Stimulated activated CD8-positive, alpha-beta memory T cell treated with anti-CD3 and anti-CD28 coated beads, Interleukin-15, amount 100 ng/mL, for 24 hours (primary cell): ENCODE data around the gene IFNL4.
"Not testable (repeated sequence)": the region's sequence is repeated elsewhere in the genome, so short reads cannot be mapped to it uniquely, and the experiment has no call there.

Source experiments
- DNase-seq: peaks from one replicate; pipeline ENCODE4 v3.0.0-alpha.2; 2020; ENCODE audit warnings: low read depth

IFNL4 gene

DNA sequence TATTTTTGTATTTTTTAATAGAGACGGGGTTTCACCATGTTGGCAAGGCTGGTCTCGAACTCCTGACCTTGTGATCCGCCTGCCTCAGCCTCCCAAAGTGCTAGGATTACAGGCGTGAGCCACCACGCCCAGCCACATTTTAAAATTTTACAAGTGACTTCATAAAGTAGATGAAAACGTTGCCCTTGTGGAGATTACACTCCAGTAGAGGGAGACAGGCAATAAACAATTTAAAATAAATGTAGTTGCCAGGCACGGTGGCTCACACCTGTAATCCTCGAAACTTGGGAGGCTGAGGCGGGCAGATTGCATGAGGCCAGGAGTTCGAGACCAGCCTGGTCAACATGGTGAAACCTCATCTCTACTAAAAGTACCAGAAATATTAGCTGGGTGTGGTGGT is 29.5 kb downstream of the IFNL4 start:
- not testable (repeated sequence) for DNase-seq

DNA sequence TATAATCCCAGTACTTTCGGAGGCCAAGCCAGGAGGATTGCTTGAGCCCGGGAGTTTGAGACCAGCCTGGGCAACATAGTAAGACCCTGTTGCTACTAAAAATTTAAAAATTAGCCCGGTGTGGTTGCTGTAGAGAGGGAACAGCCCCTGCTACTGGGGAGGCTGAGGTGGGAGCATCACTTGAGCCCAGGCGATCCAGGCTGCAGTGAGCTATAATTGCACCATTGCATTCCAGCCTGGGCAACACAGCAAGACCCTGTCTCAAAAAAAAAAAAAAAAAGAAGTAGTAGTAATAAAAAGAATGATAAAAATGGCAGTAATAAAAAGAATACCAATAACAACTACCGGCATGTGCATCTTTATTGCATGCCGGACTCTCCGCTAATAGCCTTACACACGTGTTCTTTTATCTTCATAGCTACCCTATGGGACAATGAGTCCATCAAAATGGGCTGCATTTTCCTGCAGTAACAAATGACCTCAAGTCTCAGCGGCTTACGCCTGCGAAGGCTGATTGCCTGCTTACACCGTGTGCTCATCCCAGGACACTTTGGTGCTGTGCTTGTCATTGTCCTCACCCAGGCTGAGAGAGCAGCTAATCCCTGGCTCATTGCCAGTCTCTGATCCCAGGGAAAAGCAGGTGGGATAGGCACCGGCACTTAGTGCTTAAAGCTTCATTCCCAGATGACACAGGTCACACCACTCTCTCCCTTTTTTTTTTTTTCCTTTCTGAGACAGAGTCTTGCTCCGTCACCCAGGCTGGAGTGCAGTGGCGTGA is 30.2 kb downstream of the IFNL4 start:
- no peak for DNase-seq

DNA sequence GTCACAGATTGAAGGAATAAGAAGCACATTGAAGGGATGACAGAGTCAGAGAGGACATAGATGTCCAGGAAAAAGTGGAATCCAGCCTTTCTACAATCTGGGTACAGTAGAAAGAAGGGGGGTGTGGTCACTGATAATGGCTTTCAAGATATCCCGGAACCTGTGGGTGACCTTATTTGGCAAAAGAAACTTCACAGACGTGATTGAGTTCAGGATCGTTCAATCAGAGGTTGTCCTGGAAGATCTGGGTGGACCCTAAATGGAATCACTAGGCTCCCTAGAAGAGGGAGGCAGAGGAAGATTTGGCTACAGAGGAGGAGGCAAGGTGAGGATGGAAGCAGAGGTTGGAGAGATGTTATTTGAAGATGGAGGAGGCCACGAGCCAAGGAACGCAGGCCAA is 31.6 kb downstream of the IFNL4 start:
- no peak for DNase-seq

DNA sequence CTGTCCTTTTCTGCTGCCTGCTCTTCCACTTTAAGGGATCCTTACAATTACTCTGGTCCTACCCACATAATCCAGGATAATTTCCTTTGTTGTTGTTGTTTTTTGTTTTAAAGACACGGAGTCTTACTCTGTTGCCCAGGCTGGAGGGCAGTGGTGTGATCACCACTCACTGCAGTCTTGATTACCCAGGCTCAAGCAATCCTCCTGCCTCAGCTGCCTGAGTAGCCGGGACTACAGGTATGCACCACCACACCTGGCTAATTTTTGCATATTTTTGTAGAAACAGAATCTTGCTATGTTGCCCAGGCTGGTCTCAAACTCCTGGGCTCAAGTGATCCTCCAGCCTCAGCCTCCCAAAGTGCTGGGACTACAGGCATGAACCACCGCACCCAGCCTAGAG is 33.3 kb downstream of the IFNL4 start:
- not testable (repeated sequence) for DNase-seq

DNA sequence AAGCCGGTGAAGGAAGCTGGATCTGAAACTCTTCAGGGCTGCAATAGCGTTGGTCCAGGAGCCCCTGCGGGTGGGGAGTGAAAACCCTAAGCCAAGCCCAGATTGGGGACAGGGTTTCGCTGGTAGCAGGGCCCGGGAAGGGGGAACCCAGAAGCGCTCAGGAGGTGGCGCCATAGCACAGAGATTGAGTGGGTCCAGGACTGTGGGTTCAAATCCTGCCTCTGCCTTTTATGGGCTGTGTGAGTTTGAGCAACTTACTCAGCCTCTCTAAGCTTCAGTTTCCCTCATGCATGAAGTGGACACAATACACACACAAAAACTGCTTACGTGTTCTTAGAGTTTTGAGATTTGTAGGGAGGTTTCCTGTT is 36.3 kb downstream of the IFNL4 start:
- peak; percentile 10 for DNase-seq

DNA sequence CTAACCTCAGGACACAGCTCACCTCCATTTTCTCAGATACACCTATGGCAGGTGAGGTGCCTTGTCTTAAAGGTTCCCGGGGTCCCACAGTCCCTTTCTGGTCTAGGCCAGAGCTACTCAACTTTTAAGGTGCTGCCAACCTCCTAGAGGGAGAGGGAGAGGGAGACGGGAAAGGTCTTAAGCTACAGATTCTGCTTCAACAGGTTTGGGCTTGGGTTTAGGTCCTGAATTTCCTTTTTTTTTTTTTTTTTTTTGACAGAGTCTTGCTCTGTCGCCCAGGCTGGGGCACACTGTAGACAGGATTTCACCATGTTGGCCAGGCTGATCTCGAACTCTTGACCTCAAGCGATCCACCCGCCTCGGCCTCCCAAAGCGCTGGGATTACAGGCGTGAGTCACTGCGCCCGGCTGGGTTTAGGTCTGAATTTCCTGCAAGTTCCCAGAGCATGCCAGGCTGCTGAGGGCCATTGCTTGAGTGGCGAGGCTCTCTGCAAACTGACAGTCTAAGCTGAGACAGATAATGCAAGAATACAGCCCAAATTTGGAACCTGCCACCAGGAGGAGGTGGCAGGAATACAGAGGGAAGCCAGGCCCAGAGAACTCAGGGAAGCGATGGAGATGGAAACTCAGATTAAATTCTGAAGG is 36.8 kb downstream of the IFNL4 start:
- DNase-seq: no peak

DNA sequence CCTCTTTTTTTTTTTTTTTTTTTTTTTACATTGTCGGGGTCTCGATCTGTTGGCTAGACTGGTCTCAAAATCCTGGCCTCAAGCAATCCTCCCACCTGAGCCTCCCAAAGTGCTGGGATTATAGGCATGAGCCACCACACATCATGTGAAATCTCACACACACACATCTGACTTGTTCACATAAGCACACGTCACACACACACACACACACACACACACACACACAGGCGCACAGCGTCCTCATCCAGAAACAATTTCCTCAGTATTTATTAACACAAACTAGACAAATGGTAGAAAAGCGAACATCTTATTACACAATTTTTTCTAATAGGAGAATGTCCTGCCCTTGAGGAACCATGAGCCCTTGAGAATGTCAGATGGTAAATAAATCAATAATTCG is 39.5 kb downstream of the IFNL4 start:
- DNase-seq: no peak

DNA sequence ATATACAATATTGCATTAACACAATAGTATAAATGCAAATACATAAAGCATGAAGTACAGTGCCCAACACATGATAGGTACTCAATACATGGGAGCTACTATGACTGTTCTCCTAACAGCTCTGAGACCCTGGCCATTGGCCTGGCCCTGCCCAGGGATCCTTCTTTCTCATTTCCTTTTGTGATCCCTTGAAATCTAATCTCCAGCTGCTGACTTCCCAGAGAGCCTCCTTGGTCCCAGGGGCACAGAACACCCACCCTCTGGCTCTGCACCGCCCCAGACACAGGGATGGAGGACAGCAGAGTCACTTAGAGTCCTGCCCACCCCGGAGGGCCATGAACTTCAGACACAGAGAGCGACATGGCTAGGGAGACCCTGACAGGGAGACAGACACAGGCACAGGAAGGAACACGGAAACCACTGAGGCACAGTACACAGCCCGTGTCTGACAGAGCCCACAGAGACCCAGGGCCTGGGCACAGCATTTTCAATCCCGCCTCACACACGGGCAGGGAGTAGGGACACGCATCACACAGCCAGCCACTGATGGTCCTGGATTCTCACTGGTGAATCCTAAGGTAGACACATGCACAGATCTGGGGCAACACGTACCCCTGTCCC is 40.4 kb downstream of the IFNL4 start:
- DNase-seq: no peak

DNA sequence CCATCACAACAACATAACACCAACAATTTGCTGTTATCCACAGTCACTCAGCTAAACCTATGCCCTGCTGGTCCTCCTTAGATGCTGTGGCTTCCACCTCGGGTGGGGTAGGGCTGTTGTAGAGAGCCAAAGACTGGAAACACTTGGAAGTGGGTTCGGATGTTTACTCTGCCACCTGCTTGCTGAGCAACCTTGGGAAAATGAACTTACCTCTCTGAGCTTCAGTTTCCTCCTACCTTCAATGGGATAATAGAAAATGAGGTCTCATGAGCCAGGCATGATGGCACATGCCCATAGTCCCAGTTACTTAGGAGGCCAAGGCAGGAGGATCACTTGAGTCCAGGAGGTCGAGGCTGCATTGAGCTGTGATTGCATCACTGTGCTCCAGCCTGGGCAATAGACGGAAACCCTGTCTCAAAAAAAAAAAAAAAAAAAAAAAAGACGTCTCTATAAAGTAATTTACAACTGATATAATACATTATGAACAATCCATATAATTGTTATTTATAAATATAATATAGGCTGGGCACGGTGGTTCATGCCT is 41.3 kb downstream of the IFNL4 start:
- no peak for DNase-seq

DNA sequence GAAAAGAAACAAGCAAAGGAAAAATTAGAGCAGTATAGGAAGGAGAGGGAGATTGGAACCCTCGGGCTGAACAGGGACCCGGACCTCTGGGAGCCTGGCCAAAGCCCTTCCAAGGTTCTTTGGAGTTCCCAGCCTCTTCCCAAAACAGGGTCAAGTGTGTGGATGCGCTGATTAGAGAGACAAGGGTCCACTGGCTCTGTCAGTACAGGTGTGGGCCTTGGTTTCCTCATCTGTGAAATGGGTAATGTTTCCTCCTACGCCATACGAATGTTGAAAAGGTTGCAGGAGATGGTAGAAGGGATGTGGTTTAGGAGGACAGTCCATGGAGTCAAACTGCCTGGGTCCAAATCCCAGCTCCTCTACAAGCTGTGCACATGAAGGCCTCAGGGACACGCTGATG is 42.5 kb downstream of the IFNL4 start:
- DNase-seq: no peak

DNA sequence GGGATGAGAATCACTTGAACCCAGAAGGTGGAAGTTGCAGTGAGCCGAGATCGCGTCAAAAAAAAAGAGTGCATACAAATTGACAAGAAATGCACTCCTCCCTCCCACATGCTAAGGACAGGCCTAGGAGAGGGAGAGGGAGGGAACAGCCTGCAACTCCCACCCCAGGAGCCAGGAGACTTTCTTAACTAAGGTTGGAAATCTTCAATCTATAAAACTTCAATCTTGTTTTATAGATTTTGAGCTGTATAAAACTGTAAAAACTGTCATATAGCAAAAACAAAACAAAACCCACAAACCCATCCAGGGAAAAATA is 43.2 kb downstream of the IFNL4 start:
- DNase-seq: no peak

DNA sequence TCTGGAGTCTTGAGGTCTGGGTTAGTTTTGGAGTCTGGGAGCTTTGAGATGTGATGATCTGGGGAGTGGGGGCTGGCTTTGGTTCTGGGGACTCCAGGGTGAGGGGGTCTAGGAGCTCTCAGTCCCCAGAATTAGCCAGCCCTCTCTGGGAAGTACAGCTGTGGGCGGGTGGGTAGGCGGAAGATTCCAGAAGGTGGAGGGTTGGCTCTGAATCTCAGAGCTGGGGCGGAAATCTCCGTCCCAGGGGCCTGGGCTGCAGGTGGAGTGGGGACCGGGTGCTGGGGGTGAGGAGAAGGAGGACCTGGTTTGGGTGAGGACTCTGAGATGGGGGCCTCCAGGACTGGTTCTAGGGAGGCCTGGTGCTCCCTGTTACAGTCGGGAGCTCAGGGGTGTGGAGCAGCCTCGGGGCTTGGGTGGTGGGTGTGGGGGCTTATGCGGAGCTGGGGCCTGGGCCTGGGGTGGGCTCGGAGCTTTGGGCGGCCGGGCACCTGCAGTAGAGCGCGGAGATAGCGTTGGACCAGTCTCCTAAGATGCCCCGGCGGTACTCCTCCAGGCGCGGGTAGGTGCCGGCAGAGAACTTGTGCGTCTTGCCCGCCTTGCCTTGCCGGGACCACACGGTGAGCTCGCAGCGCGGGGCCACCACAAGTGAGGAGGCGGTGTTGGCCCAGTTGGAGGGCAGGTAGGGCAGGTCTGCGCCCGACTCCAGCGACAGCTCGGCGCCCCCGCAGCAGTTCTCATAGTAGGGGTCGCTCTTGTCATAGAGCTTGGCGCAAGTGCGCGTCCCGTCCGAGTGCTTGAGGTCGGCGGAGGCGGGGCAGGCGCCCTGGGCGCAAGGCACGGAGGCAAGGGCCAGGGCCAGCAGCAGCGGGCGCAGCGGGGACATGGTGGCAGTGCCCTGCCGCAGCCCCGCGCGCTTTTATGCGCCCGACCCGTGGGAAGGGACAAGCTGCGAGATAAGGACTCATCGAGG is 45.0 kb downstream of the IFNL4 start, which contains the start of gene SYCN:
TSS of gene SYCN (minus strand) at position 892 of the 970 bp plus-strand sequence. CDS start at position 883, 9 bp downstream.
- DNase-seq: no peak

DNA sequence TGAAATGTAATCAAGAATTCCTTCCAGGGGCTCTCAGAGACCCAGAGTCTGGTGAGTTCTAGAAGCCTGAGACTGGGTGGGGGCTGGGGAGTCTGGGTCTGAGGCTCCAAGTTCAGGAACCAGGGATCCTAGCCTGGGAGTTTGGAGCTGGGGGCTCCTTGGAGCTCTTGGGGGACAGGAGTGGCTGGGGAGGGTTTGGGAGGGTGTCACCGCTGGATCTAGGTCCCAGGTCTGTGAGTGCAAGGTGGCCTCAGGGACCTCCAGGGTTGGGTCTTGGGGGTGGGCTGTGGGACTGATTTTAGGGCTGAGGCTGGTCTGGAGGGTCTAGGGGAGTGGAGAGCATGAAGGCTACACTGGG is 45.7 kb downstream of the IFNL4 start:
- DNase-seq: no peak

DNA sequence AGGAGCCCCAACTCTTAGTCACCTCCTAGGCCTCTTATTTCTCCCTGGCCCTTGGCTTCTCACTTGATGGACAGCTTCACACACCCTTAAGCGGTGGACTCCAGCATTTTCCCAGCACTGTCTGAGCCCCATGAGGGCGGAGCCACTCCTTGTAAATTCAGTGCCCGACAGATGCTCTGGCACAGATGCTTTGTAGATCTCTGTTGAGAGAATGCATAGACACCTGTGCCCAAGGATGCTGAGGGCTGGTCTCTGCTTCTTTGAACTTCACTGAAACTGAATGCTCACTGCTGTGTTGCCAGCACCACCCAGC is 47.9 kb downstream of the IFNL4 start:
- no peak for DNase-seq

DNA sequence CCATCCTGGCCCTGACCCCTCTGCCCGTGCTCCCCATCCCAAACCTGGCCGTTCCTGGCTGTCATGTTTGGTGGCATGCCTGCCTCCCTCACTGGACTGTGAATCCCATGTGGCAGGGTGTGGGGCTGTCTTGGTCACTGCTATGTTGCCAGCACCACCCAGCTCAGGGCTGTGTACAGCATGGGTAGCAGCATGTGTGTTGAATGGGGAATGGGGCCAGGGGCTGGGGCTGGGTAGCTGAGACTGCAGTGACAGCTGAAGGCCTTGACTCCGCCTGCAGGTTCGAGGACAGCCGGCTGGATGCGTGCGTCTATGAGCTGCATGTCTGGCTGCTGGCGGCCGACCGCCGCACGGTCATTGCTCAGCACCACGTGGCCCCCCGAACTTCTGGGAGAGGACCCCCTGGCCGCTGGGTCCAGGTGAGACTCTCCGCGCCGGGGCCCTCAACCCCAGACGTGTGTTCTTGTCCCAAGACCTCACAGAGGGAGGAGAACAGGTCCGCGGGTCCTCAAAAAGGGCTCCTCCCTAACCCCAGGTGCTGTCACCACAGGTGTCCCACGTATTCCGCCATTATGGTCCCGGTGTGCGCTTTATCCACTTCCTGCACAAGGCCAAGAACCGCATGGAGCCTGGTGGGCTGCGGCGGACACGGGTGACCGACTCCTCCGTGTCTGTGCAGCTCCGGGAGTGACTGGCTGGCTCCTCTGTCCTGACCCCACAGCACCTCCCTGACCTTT is 48.4 kb downstream of the IFNL4 start:
- no peak for DNase-seq

DNA sequence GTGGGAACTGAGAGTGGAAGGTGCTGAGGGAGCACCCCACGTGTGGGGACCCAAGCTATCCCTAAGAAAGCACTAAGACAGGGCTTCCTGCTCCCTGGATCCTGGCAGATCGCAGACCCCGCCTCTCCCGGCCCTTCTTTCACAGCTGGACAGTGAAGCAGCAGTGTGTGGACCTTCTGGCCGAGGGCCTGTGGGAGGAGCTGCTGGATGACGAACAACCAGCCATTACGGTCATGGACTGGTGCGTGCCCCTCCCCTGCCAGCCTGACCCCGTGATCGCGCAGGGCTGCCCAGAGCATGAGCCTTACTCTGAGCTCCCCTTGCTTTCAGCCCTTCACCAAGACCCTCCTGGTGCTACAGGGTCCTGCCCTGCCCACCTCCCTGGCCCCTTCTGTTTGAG is 49.6 kb downstream of the IFNL4 start:
- DNase-seq: no peak

DNA sequence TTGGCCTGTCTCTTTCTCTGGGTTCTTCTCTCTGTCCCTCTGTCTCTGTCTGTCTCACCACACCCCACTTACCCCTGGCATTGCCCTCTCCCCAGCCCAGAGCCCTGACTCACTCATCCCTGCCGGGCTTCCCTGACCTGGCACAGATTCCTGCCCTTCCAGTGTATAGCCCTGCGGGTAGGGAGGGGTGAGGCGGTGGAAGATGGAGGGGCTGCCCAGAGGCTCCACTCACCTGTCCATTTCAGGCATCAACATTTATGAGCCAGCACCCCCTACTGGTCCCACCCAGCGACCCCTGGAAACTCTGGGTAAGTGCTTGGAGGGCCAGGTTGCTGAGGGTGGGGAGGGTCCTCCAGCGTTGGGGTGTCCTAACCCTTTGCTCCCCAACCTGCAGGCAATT is 50.8 kb downstream of the IFNL4 start:
- DNase-seq: no peak

DNA sequence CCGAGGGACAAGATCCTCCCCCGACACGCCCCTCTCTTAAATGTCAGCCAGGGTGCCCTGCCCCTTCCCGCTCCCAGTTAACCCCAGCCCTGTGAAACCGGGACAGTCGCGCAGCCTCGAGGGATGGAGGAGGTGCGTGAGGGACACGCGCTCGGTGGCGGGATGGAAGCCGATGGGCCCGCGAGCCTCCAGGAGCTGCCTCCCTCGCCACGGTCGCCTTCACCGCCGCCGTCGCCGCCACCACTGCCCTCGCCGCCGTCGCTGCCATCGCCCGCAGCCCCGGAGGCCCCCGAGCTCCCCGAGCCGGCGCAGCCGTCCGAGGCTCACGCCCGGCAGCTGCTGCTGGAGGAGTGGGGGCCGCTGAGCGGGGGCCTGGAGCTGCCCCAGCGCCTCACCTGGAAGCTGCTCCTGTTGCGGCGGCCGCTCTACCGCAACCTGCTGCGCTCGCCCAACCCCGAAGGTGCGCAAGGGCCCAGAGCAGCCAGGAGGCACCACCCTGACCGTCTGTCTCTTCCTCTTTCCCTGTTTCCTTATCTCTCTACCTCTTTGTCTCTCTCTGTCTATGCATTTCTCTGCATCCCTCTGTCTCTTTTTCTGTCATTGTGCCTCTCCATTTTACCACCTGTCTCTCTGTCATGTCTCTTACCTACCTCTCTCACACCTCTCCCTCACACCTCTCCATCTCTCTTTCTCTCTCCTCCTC is 51.6 kb downstream of the IFNL4 start, which contains the start of gene NCCRP1:
TSS of gene NCCRP1 (plus strand) at position 105 of the 703 bp plus-strand sequence. CDS start at position 124, 19 bp downstream.
- DNase-seq: no peak

DNA sequence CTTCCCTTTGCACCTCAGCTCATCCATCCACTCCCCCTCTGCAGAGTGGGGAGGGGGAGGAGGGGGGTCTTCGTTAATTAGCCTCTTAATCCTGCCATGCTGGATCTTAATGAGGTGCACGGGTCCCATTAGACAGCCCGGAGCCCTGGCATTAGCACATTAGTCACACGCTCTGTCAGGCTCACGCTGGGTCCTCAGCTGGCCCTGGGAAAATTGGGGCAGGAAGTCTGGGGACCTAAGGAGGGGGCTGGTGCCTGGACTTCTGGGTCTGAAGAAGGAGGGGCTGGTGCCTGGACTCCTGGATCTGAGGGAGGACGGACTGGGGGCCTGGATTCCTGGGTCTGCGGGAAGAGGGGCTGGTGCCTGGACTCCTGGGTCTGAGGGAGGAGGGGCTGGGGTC is 52.3 kb downstream of the IFNL4 start:
- DNase-seq: no peak
